Chondrocyte (in vitro differentiated cells): ENCODE measurements around the gene EOMES. TPM values are rescaled to one million over a fixed set of nuclear protein-coding genes. Genes with fewer than 3 reads are reported as not detected.

ENCODE experiments used
- DNase-seq: peaks from one replicate; pipeline ENCODE4 v3.0.0; 2021; ENCODE audit warnings: mixed read lengths, low spot score
- H3K27ac Mint-ChIP-seq: one replicate; pipeline ENCODE4 v1.8.0; 2021; ENCODE audit warnings: mild to moderate bottlenecking, moderate library complexity, mixed read lengths; ENCODE audit not compliant: unreplicated experiment
- H3K27me3 Mint-ChIP-seq: 2 replicates; pipeline ENCODE4 v1.8.0; 2021; ENCODE audit warnings: low read depth, mixed read lengths
- H3K36me3 Mint-ChIP-seq: 2 replicates; pipeline ENCODE4 v1.8.0; 2021; ENCODE audit warnings: low read depth, mixed read lengths
- H3K4me1 Mint-ChIP-seq: 2 replicates; pipeline ENCODE4 v1.8.0; 2021; ENCODE audit warnings: low read depth, mild to moderate bottlenecking, mixed read lengths
- H3K4me3 Mint-ChIP-seq: one replicate; pipeline ENCODE4 v1.8.0; 2021; ENCODE audit warnings: mild to moderate bottlenecking, moderate library complexity, mixed read lengths; ENCODE audit not compliant: unreplicated experiment
- H3K9me3 Mint-ChIP-seq: 2 replicates; pipeline ENCODE4 v1.8.0; 2021; ENCODE audit warnings: low read depth, mixed read lengths
- total RNA-seq: library from RNA; stranded (reverse); gene quantifications from 3 replicates; pipeline ENCODE4 v1.2.1, GENCODE V29; 2021
- TF ChIP-seq, protein P1 (sequence below): fragments of 200-600 bp; sonication (generic); IDR thresholded peaks from 2 replicates; pipeline ENCODE4 v1.5.0; 2021; ENCODE audit warnings: antibody characterized with exemption, mild to moderate bottlenecking, moderate library complexity

The EOMES gene
- total RNA-seq, 1 donor from 2014 or later = not detected

DNA sequence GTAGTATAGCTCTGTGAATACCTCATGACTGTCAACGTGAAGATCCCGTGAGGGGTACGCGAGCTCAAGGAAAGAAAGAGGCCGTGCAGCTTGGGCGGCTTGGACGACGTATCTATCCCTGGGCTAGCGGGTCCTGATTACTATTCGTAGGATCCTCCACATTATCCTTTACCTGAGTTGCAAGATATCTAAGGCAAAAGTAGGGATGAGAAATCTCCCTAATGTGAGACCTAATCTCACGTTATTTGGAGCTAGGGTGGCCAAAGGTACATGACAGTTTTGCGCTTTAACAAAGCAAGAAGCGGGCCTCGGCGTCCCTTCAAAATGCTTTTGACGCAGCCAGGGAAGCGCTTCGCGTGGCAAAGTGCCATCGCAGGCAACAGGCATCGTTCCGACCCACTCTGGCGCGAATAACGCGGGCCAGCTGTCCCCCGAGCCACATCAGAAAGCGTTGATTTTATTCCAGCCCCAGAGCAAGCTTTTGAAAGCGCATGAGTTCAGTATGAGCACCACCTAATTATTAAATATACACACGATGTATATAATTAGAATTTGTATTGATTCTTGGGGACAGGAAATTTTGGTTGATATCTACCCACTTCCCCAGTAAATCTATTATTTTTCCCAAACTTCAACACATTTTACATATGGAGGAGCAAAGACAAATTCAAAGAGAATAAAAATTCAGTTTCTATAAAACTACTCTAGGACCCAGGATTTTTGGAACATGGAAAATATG, 2.5 kb upstream of the EOMES start:
- peaks cover 50% of the 10 kb centered on the region for H3K4me1 Mint-ChIP-seq
- H3K9me3 Mint-ChIP-seq = no peaks in the 10 kb centered on the region
- no peak for DNase-seq
- H3K4me3 Mint-ChIP-seq = no peak overlapping the region
- H3K36me3 Mint-ChIP-seq = no peaks in the 10 kb centered on the region
- H3K27ac Mint-ChIP-seq = no peak overlapping the region
- TF ChIP-seq, protein P1, sequence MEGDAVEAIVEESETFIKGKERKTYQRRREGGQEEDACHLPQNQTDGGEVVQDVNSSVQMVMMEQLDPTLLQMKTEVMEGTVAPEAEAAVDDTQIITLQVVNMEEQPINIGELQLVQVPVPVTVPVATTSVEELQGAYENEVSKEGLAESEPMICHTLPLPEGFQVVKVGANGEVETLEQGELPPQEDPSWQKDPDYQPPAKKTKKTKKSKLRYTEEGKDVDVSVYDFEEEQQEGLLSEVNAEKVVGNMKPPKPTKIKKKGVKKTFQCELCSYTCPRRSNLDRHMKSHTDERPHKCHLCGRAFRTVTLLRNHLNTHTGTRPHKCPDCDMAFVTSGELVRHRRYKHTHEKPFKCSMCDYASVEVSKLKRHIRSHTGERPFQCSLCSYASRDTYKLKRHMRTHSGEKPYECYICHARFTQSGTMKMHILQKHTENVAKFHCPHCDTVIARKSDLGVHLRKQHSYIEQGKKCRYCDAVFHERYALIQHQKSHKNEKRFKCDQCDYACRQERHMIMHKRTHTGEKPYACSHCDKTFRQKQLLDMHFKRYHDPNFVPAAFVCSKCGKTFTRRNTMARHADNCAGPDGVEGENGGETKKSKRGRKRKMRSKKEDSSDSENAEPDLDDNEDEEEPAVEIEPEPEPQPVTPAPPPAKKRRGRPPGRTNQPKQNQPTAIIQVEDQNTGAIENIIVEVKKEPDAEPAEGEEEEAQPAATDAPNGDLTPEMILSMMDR = no peak
- H3K27me3 Mint-ChIP-seq = peaks cover 86% of the 10 kb centered on the region

DNA sequence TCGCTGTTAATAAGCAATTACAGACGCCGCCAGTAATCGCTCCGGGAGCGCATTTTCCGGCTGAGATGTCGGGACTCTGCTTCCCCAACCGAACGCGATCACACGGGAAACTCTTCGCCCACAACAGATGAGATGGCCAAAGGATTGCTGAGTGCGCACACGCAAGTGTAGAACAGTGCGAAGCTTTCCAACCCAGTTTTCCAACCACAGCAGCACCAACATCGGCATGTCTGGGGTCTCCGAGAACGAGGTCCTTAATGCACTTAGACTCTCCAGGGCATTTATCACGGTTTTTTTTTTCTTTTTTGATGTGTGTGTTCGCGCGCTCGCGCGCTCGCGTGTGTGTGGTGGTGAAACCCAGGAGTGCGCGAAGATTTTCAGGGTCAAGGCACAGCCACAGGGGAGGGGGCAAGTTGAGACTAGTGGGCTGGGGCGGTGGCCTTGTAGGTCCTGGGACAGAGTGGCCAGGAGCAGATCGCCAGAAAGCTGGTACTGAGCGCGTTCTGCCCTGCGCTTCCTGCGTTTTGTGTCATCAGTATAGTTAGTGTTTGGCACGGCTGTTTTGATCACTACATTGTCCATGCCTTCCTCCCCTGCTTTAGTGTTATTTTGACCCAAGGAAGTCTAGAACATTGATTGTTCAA, 1.8 kb upstream of the EOMES start:
- no peak overlapping the region for H3K27ac Mint-ChIP-seq
- peaks cover 86% of the 10 kb centered on the region for H3K27me3 Mint-ChIP-seq
- peaks cover 47% of the 10 kb centered on the region for H3K4me1 Mint-ChIP-seq
- H3K9me3 Mint-ChIP-seq = no peaks in the 10 kb centered on the region
- TF ChIP-seq, protein P1 = no peak
- DNase-seq = no peak
- H3K4me3 Mint-ChIP-seq = no peak overlapping the region
- no peaks in the 10 kb centered on the region for H3K36me3 Mint-ChIP-seq

DNA sequence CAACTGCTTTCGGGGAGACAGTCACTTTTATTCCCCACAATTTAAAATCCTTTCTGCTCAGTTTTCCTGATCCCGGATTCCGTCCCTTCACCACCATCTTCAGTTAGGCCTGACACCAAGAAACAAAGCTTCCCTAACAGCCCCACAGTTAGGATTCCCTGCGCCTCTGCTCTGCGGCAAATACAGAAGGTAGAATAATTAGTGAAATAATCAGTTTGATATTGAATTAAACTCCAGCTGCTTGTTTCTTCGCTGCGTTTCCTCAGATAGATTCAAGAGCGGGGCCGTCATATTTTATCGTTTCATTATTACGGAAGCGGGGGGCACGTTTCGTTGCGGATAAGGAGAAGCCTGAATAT, 1.3 kb upstream of the EOMES start:
- no peak for DNase-seq
- peaks cover 86% of the 10 kb centered on the region for H3K27me3 Mint-ChIP-seq
- H3K27ac Mint-ChIP-seq = no peak overlapping the region
- H3K4me1 Mint-ChIP-seq = peaks cover 42% of the 10 kb centered on the region
- H3K9me3 Mint-ChIP-seq = no peaks in the 10 kb centered on the region
- TF ChIP-seq, protein P1 = no peak
- H3K36me3 Mint-ChIP-seq = no peaks in the 10 kb centered on the region
- no peak overlapping the region for H3K4me3 Mint-ChIP-seq

DNA sequence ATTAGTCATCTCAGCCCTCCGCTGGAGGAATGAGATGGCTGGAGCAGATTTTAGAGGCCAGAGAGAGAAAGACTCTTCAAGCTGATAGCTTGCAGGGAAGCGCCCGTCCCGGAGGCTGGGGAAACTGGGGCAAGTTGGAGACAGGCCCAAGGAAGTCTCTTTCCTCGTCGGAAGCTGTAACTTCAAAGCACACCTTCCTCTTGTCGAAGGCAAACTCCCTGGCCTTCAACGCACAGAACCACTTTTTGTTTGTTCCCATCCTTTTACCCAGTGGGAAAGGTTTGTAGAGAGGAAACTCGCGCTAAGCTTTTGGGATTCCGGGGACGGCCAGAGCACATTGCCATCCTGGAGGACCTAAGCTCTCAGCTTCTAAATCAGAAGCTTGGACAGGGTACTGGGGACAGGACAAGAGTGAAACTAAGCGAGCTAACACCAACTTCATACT, 900 bp upstream of the EOMES start:
- H3K27me3 Mint-ChIP-seq = peaks cover 86% of the 10 kb centered on the region
- no peak for DNase-seq
- peak overlapping the region; percentile 37 for H3K4me3 Mint-ChIP-seq
- TF ChIP-seq, protein P1 = no peak
- no peaks in the 10 kb centered on the region for H3K9me3 Mint-ChIP-seq
- no peak overlapping the region for H3K27ac Mint-ChIP-seq
- no peaks in the 10 kb centered on the region for H3K36me3 Mint-ChIP-seq
- H3K4me1 Mint-ChIP-seq = peaks cover 38% of the 10 kb centered on the region

DNA sequence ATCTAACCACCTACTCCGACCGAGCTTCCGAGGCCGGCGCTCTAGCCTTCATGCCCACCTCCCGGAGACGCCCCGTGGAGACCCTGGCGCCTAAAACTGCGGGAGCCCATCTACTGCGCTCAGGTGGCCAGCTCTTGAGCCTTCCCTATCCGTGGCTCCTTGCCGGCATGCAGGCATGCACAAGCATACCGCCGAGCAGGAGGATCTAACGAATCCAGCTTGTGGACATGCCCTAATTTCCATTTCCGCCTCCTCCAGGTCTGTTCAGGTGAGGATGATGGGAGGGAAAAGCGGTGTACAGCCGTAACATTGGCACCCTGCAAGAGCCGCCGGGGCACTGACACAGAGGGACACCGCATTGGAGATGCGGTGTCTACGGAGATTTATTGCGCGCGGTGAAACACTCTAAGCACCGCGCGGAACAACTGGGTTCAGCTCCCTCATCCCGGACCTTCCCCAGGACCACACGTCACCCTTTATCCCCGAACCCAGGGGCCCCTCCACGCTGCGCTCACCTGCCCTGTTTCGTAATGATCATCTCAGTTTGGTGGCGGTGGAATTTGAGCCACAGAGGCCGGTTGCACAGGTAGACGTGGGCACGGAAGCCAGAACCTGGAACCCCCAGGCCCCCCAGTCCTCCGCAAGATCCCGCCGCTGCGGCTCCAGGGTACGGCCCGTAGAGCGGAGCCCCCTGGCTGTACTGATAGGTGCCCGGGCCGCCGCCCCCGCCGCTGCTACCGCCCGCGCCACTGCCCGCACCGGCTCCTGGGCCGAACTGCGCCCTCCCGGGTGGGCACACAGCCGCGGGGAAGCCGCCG, 1.0 kb downstream of the EOMES start:
- Mint-ChIP-seq H3K27ac (no peak overlapping the region), H3K4me1 (peaks cover 34% of the 10 kb centered on the region), H3K9me3 (no peaks in the 10 kb centered on the region), H3K27me3 (peaks cover 86% of the 10 kb centered on the region), H3K36me3 (no peaks in the 10 kb centered on the region), H3K4me3 (peak overlapping the region; percentile 47)
- DNase-seq = no peak
- TF ChIP-seq, protein P1 = peak; percentile 62
